Measurements from ENCODE around the gene AIP. TPM values are rescaled to one million over a fixed set of nuclear protein-coding genes. Genes with fewer than 3 reads are reported as not detected.

Gene AIP
- total and polyA plus RNA-seq, 7 donors, result 25.3 to 71.5 (median 42.7) TPM

DNA sequence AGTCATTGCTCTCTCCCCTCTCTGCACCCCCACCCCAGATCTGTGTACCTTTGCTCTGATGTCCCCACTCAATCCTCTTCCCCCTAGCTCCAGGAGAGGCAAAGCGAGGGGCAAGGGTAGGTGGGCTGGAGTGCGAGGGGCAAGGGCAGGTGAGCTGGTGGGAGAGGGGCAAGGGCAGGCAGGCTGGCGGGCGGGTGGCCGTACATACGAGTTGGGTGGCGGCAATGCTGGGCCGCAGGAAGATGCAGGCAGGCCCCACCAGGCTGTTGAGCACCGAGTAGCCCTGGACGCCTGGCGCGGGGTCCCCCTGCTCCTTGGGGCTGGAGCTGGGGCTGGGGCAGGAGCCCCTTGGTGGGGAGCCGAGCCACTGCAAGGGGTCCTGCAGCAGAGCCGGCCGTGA lies 39.5 kb downstream of the AIP start:
- TF ChIP-seq, protein P1, sequence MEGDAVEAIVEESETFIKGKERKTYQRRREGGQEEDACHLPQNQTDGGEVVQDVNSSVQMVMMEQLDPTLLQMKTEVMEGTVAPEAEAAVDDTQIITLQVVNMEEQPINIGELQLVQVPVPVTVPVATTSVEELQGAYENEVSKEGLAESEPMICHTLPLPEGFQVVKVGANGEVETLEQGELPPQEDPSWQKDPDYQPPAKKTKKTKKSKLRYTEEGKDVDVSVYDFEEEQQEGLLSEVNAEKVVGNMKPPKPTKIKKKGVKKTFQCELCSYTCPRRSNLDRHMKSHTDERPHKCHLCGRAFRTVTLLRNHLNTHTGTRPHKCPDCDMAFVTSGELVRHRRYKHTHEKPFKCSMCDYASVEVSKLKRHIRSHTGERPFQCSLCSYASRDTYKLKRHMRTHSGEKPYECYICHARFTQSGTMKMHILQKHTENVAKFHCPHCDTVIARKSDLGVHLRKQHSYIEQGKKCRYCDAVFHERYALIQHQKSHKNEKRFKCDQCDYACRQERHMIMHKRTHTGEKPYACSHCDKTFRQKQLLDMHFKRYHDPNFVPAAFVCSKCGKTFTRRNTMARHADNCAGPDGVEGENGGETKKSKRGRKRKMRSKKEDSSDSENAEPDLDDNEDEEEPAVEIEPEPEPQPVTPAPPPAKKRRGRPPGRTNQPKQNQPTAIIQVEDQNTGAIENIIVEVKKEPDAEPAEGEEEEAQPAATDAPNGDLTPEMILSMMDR (IDR thresholded peaks at IDR 0.05), result no peak
- no peak overlapping the region for H3K4me3 ChIP-seq
- no peaks in the 10 kb centered on the region for H3K36me3 ChIP-seq (ENCODE audit: insufficient read depth in 1 of 2, low read depth in 1 of 2)
- peaks cover 0 to 11% (median 9%) of the 10 kb centered on the region in 3 donors for H3K27me3 ChIP-seq (ENCODE audit: insufficient read depth in 3 of 3, low read length in 2 of 3)
- H3K4me1 ChIP-seq, result no peaks in the 10 kb centered on the region
- intact Hi-C loops (cut with DNase I), result no loop called here
- ATAC-seq (no peak), DNase-seq (no peak)
- H3K27ac ChIP-seq, result no peak overlapping the region
- WGBS, 3 donors, result 79 to 89% (median 80%) methylated on average over 13 to 15 of the region's 15 CpGs
- no peaks in the 10 kb centered on the region for H3K9me3 ChIP-seq

DNA sequence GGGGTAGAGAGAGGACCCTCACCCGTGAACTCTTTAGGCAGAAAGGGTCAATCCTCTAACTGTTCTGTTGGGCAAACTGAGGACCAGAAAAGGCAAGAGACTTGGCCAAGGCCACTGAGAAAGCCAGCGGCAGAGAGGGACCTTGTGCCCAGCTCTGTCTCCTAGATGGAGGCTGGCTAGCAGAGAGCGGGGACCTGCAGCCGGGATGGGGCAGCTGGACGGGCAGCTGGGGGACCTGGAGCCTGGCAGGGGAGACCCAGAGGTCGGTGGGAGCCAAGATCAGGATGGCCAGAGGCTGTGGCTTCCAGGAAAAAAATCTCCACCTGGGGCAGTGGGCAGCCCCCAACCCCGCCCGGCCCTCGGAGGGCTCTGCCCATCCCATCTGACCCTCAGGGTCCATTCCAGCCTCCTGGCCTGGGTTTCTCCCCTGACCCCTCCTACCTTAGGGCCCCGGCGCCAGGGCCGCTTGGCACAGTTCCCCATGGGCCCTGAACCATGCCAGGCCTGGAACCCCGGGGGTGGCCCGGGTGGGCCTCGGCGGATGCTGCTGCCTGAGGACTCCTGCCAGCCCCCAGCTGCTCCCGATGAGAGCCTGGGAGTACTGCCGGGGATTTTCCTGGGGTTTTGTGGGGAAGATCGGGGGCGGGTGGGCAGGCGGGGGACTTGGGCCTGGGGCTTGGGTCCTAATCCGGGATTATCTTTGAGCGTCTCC lies 40.2 kb downstream of the AIP start, which contains the start of gene CABP2:
CABP2 (minus strand) TSS at position 603 of the 712 bp plus-strand sequence; CDS start at position 483, 120 bp downstream.
- Histone ChIP-seq H3K9me3 (no peaks in the 10 kb centered on the region), H3K27ac (no peak within 1 kb of the TSS), H3K4me3 (no peak within 1 kb of the TSS), H3K27me3 (ENCODE audit: insufficient read depth in 3 of 3, low read length in 2 of 3) (peaks cover 0 to 11% (median 9%) of the 10 kb centered on the region in 3 donors), H3K36me3 (ENCODE audit: insufficient read depth in 1 of 2, low read depth in 1 of 2) (no peaks in the 10 kb centered on the region), H3K4me1 (no peaks in the 10 kb centered on the region)
- ATAC-seq (no peak), DNase-seq (no peak)
- TF ChIP-seq, protein P1 (IDR thresholded peaks at IDR 0.05), result no peak
- intact Hi-C loops (cut with DNase I), result no loop called here
- 35 to 52% (median 35%) methylated on average over 23 of the region's 23 CpGs for WGBS, 3 donors

DNA sequence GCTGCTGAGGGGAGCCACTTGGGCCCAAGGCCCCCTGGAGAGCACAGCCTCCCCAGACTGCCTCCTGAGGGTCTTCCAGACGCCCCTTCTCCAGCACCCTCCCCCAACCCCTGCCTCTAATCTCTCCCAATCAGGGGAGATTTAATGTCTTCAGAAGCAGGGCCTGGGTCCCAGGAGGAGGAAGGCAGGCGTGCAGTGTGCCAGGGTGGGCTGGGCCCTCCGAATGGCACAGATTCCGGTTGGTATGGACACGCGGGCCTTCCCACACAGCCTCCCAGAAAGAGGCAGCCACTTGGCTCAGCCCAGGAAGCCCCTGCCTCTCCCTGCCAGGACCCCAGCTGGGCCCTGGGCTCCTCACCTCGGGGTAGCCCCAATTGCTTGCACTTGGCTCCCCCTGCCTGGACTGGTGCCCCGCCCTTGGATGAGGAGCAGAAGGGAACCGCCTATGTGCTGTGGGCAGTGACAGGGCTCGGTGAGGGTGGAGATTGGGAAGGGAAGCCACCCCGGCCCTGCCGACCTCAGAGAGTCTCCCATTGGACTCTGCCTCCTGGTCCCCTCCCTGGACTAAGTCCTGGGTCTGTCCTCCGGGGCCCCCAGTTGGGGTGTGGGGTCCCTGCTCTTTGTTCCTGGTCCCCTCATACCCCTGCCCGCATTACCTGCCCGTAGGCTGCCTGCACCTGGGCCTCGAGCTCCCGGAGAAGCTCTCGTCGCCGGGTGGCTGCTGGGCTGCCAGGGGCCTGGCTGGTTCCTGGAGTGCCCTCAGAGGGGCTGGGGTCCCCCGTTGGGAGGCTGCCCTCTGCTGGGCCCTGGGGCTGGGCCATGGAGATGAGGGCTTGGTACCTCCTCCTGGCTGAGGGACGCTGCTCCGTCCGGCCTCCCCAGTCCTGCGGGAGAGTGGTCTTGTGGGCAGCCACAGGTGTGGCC lies 41.0 kb downstream of the AIP start:
- no peak overlapping the region for H3K4me3 ChIP-seq
- H3K27ac ChIP-seq, result no peak overlapping the region
- H3K4me1 ChIP-seq, result no peaks in the 10 kb centered on the region
- intact Hi-C loops (cut with DNase I), result no loop called here
- peaks cover 0 to 11% (median 9%) of the 10 kb centered on the region in 3 donors for H3K27me3 ChIP-seq (ENCODE audit: insufficient read depth in 3 of 3, low read length in 2 of 3)
- no peaks in the 10 kb centered on the region for H3K36me3 ChIP-seq (ENCODE audit: insufficient read depth in 1 of 2, low read depth in 1 of 2)
- DNase-seq, result no peak
- TF ChIP-seq, protein P1 (IDR thresholded peaks at IDR 0.05), result no peak
- H3K9me3 ChIP-seq, result no peaks in the 10 kb centered on the region
- ATAC-seq, result no peak
- WGBS, 3 donors, result 61 to 69% (median 62%) methylated on average over 22 to 25 of the region's 25 CpGs

DNA sequence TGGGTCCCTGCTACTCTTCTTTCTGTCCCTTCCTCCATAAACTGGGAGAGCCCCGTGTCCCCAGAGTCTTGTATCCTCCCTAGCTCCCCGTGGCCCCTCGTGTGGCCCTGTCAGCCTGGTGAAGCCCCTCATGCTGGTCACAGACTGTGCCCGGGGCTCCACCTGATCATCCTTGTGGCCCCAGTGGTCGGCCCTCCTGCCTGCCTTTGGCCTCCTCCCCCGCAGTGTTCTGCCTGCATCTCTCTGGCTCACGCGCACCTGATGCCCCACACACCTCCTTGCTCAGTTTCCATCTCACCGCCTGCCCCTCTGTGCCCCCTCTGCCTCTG lies 41.6 kb downstream of the AIP start:
- intact Hi-C loops (cut with DNase I), result no loop called here
- 81 to 89% (median 85%) methylated on average over 9 of the region's 9 CpGs for WGBS, 3 donors
- no peaks in the 10 kb centered on the region for H3K4me1 ChIP-seq
- H3K36me3 ChIP-seq (ENCODE audit: insufficient read depth in 1 of 2, low read depth in 1 of 2), result no peaks in the 10 kb centered on the region
- H3K27ac ChIP-seq, result no peak overlapping the region
- TF ChIP-seq, protein P1 (IDR thresholded peaks at IDR 0.05), result no peak
- peaks cover 0 to 11% (median 9%) of the 10 kb centered on the region in 3 donors for H3K27me3 ChIP-seq (ENCODE audit: insufficient read depth in 3 of 3, low read length in 2 of 3)
- no peak for ATAC-seq
- no peak overlapping the region for H3K4me3 ChIP-seq
- DNase-seq, result no peak
- H3K9me3 ChIP-seq, result no peaks in the 10 kb centered on the region
